Tibial nerve (tissue), 3 donors: ENCODE data around the gene GNPAT.

Source experiments
- POLR2A ChIP-seq, 2 donors: fragments of 450-650 bp; IDR thresholded peaks; one replicate each; pipeline ENCODE4 v1.6.1; 2017; ENCODE audit warnings: antibody characterized with exemption in 2 of 2, mild to moderate bottlenecking in 2 of 2, moderate library complexity in 2 of 2
- TF ChIP-seq, protein P1 (sequence below), 5 experiments: fragments of 200-600 bp in 3 of 5; fragments of 450-650 bp in 2 of 5; sonication (generic) in 3 of 5; IDR thresholded peaks; one replicate each; pipeline ENCODE4 v1.5.1; 2016 to 2019; ENCODE audit warnings: antibody characterized with exemption in 5 of 5, mild to moderate bottlenecking in 3 of 5, moderate library complexity in 2 of 5

DNA sequence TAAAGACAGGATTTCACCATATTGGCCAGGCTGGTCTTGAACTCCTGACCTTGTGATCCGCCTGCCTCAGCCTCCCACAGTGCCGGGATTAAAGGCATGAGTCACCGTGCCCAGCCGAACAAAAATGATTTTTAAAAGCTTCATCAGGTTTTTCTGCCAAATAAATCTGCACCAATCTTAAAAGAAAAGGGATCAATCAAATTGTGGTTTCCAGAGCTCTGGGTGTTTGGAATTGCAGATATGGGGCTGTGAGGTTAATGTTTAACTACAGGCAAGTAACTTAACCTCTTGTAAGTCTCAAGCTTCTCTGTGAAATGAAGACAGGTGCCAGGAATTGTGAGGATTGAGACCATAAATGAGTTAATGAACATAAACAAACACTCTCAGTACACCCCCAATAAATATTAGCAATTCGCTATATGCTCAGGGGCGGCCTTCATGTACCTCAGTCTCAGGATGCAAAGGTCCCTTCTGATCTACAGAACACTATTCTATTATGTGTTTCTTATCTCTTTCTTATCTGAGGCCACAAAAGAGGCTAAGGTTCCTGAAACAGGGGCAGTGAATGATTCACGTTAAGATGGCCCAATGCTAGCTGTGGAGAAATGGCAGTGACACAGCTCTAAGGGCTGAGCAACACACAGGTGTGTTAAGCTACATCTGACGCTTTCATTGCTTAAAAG lies 7.1 kb upstream of the GNPAT start:
- TF ChIP-seq, protein P1, sequence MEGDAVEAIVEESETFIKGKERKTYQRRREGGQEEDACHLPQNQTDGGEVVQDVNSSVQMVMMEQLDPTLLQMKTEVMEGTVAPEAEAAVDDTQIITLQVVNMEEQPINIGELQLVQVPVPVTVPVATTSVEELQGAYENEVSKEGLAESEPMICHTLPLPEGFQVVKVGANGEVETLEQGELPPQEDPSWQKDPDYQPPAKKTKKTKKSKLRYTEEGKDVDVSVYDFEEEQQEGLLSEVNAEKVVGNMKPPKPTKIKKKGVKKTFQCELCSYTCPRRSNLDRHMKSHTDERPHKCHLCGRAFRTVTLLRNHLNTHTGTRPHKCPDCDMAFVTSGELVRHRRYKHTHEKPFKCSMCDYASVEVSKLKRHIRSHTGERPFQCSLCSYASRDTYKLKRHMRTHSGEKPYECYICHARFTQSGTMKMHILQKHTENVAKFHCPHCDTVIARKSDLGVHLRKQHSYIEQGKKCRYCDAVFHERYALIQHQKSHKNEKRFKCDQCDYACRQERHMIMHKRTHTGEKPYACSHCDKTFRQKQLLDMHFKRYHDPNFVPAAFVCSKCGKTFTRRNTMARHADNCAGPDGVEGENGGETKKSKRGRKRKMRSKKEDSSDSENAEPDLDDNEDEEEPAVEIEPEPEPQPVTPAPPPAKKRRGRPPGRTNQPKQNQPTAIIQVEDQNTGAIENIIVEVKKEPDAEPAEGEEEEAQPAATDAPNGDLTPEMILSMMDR (IDR thresholded peaks at IDR 0.05), result no peak
- TF ChIP-seq POLR2A (IDR thresholded peaks at IDR 0.05), result no peak
